Tibial artery (tissue), 4 donors: Measurements from ENCODE around the gene ADSS1.

Source experiments
- DNase-seq, 2 donors: peaks; one replicate each; pipeline ENCODE4 v3.0.0-alpha.2; 2019
- H3K27ac ChIP-seq, 2 donors: fragments of 200-600 bp; sonication (generic) in 1 of 2; 1 replicate in 1 of 2; 2 replicates in 1 of 2; pipeline ENCODE4 v1.5.1; 2018 to 2019; ENCODE audit warnings: mild to moderate bottlenecking in 1 of 2
- H3K27me3 ChIP-seq, 2 donors: fragments of 200-600 bp; sonication (generic) in 1 of 2; one replicate each; pipeline versions ENCODE4 v1.5.1 to v1.6.0; 2016 to 2019
- H3K36me3 ChIP-seq, 3 donors: fragments of 200-600 bp; sonication (generic) in 2 of 3; one replicate each; pipeline ENCODE4 v1.5.1; 2016 to 2019; ENCODE audit warnings: mild to moderate bottlenecking in 2 of 3
- H3K4me1 ChIP-seq, 4 donors: fragments of 200-600 bp; sonication (generic) in 2 of 4; 1 replicate in 3 of 4; 2 replicates in 1 of 4; pipeline ENCODE4 v1.5.1; 2016 to 2019
- H3K4me3 ChIP-seq, 2 donors: fragments of 200-600 bp; sonication (generic) in 1 of 2; 1 replicate in 1 of 2; 2 replicates in 1 of 2; pipeline ENCODE4 v1.5.1; 2018 to 2019; ENCODE audit warnings: mild to moderate bottlenecking in 2 of 2
- H3K9me3 ChIP-seq, 3 donors: fragments of 200-600 bp; sonication (generic) in 1 of 3; one replicate each; pipeline ENCODE4 v1.5.1; 2016 to 2019
- CTCF ChIP-seq, 2 experiments: fragments of 200-600 bp in 1 of 2; fragments of 450-650 bp in 1 of 2; IDR thresholded peaks; one replicate each; pipeline ENCODE4 v1.5.1; 2017 to 2019; ENCODE audit warnings: antibody characterized with exemption in 2 of 2, mild to moderate bottlenecking in 1 of 2, moderate library complexity in 1 of 2
- intact Hi-C: fragments of 100-400 bp; cut with DNase I; formaldehyde crosslinking; loops from one replicate; pipeline ENCODE4 v1.15.0; 2023; ENCODE audit warnings: low total_unique reads

ADSS1 gene

DNA sequence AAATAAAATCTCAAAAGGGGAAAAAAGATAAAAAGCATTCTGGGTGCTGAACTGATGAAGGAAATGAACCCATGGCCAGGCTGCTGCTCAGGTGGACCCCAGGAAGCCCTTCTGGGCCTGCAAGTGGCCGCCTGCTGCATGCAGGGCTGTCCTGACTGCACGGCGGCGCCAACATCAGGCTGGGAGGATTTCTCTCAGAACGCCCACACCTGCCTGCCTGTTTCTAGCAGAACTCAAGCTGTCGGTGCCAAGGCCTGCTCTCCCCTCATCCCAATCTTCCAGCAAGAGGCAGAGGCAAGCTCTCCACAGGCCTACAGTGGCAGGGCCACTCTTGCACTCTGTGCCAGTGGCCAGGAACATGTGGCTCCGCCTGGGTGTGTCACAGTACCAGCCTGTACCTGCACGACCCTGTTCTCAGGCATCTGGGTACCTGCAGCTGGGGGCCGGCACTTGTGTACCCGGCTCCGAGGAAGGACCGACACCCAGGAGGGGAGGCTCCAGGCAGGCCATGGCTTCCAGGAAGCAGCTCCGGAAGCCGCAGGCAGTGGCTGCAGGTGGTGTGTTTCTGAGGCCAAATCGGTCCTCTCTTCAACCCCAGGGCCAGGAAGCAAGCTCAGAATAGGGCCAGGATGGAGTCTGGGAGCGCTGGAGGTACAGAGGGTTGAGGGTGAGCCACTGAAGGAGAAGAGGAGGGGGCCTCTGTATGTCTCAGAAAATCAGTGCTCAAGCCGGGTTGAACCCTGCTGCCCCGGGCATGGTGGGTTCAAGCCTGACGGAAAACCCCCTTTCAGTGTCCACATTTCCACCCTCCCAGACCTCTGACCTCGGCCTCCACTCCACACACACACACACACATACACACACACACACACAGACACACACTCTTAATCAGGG lies 37.2 kb upstream of the ADSS1 start:
- DNase-seq: peak in 1 of 2 donors; percentile 65
- Histone ChIP-seq H3K27me3 (no peaks in the 10 kb centered on the region), H3K27ac (peak overlapping the region; percentile 88 to 93), H3K4me1 (peaks cover 3 to 53% (median 45%) of the 10 kb centered on the region in 4 donors), H3K9me3 (no peaks in the 10 kb centered on the region), H3K36me3 (no peaks in the 10 kb centered on the region), H3K4me3 (no peak overlapping the region)
- no peak for TF ChIP-seq CTCF (IDR thresholded peaks at IDR 0.05)
- intact Hi-C loops: no loop called here

- peak; percentile 60 to 94 for DNase-seq
- Histone ChIP-seq H3K27ac (peak overlapping the region; percentile 88 to 93), H3K4me3 (peak overlapping the region; percentile 78 to 95), H3K9me3 (no peaks in the 10 kb centered on the region), H3K36me3 (peaks cover 0 to 7% (median 0%) of the 10 kb centered on the region in 3 donors), H3K4me1 (peaks cover 10 to 53% (median 46%) of the 10 kb centered on the region in 4 donors), H3K27me3 (no peaks in the 10 kb centered on the region)
- TF ChIP-seq CTCF (IDR thresholded peaks at IDR 0.05): no peak
- intact Hi-C loops: no loop called here
Observed at GRCh38 chr14:104687601-104688504, 36.2 kb upstream of the ADSS1 start.

DNA sequence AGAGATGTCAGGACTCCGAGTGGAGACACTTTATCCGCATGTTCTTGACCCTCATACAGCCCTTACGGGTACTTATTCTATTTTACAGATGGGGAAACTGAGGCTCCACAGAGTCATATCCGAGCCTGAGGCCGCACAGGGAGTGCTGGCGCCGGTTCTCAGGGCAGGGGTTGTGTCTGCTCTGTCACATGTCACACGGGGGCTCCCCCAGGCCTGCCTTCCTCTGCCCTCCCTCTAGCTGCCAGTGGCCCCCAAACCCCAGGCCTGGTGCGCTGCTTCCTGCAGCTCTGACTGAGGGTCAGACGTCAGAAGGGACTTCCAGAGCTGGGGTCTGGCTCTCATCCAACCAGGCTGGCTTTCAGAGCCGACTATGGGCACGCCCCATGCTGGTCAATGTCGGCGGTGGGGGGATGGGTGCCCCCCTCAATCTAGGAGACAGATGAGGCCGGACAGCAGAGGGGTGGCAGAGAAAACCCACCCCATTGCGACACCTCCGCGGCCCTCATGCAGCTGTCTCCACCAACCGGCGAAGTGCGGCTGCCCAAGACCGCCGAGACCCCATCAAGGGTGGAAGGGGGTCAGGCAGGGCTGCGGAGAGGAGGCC lies 35.4 kb upstream of the ADSS1 start:
- no peak for TF ChIP-seq CTCF (IDR thresholded peaks at IDR 0.05)
- Histone ChIP-seq H3K9me3 (no peaks in the 10 kb centered on the region), H3K27me3 (no peaks in the 10 kb centered on the region), H3K4me1 (peaks cover 10 to 58% (median 53%) of the 10 kb centered on the region in 4 donors), H3K4me3 (peak overlapping the region; percentile 78 to 95), H3K27ac (peak overlapping the region; percentile 88 to 93), H3K36me3 (peaks cover 0 to 7% (median 0%) of the 10 kb centered on the region in 3 donors)
- intact Hi-C loops: no loop called here
- DNase-seq: peak in 1 of 2 donors; percentile 81

GRCh38 chr14:104689109-104689880 lies 34.7 kb upstream of the ADSS1 start, which contains the start of gene INF2:
Gene INF2, plus strand, starts transcription at chr14:104689618. Its CDS starts 11,748 bp downstream, at chr14:104701366.
- H3K27ac ChIP-seq: peak within 1 kb of the TSS; percentile 88 to 93
- no peak for DNase-seq

More at GRCh38 chr14:104689109-104689880, 34.7 kb upstream of the ADSS1 start, which contains the start of gene INF2:
- Histone ChIP-seq H3K4me1 (peaks cover 10 to 65% (median 60%) of the 10 kb centered on the region in 4 donors), H3K27me3 (no peaks in the 10 kb centered on the region), H3K9me3 (no peaks in the 10 kb centered on the region), H3K4me3 (peak within 1 kb of the TSS; percentile 78 to 95), H3K36me3 (peaks cover 0 to 7% (median 0%) of the 10 kb centered on the region in 3 donors)
- no peak for TF ChIP-seq CTCF (IDR thresholded peaks at IDR 0.05)
- intact Hi-C loops: no loop called here
